ENCODE data around the gene ATRIP. TPM values are rescaled to one million over a fixed set of nuclear protein-coding genes. Genes with fewer than 3 reads are reported as not detected.
"Not testable (repeated sequence)": the region's sequence is repeated elsewhere in the genome, so short reads cannot be mapped to it uniquely, and the experiment has no call there.

Gene ATRIP
- total and polyA plus RNA-seq, 5 donors from 2014 or later = 9.6 to 14.7 (median 11.9) TPM

- Mint-ChIP-seq H3K4me3 (no peak overlapping the region), H3K27ac (peak overlapping the region in 1 of 3 donors; percentile 23), H3K27me3 (no peaks in the 10 kb centered on the region), H3K36me3 (peaks cover 32% of the 10 kb centered on the region), H3K9me3 (no peaks in the 10 kb centered on the region), H3K4me1 (peaks cover 0 to 2% (median 1%) of the 10 kb centered on the region in 4 donors)
- peaks cover 64% of the 10 kb centered on the region for H3K36me3 ChIP-seq (ENCODE audit: control insufficient read depth, insufficient read depth, low read length)
- no peak overlapping the region for H3K27ac ChIP-seq (ENCODE audit: insufficient read depth, low read length, poor library complexity, severe bottlenecking)
- H3K27me3 ChIP-seq (ENCODE audit: control insufficient read depth, insufficient read depth, low read length) = no peaks in the 10 kb centered on the region
- ATAC-seq (ENCODE audit: low read depth in 2 of 2) (no peak), DNase-seq (no peak)
- H3K9me3 ChIP-seq (ENCODE audit: control insufficient read depth in 2 of 2, low read length in 2 of 2) = no peaks in the 10 kb centered on the region
- no peak overlapping the region for H3K4me3 ChIP-seq (ENCODE audit: low read depth, low read length)
- no peaks in the 10 kb centered on the region for H3K4me1 ChIP-seq (ENCODE audit: control insufficient read depth, insufficient read depth, low read length, poor library complexity, severe bottlenecking)
These were observed 9.9 kb downstream of the ATRIP start for GRCh38 chr3:48456456-48456855.

- peaks cover 15% of the 10 kb centered on the region for H3K36me3 Mint-ChIP-seq
These were observed 12.8 kb downstream of the ATRIP start for GRCh38 chr3:48459331-48459730.

GRCh38 chr3:48459773-48460516, 13.4 kb downstream of the ATRIP start:
- no peak for ATAC-seq (ENCODE audit: low read depth in 2 of 2)
- no peaks in the 10 kb centered on the region for H3K27me3 ChIP-seq (ENCODE audit: control insufficient read depth, insufficient read depth, low read length)
- Mint-ChIP-seq H3K9me3 (no peaks in the 10 kb centered on the region), H3K27me3 (no peaks in the 10 kb centered on the region), H3K36me3 (peaks cover 10% of the 10 kb centered on the region), H3K27ac (no peak overlapping the region), H3K4me3 (no peak overlapping the region), H3K4me1 (peaks cover 0 to 2% (median 1%) of the 10 kb centered on the region in 4 donors)
- H3K9me3 ChIP-seq (ENCODE audit: control insufficient read depth in 2 of 2, low read length in 2 of 2) = no peaks in the 10 kb centered on the region
- H3K27ac ChIP-seq (ENCODE audit: insufficient read depth, low read length, poor library complexity, severe bottlenecking) = no peak overlapping the region
- no peaks in the 10 kb centered on the region for H3K4me1 ChIP-seq (ENCODE audit: control insufficient read depth, insufficient read depth, low read length, poor library complexity, severe bottlenecking)
- H3K4me3 ChIP-seq (ENCODE audit: low read depth, low read length) = no peak overlapping the region
- no peak for DNase-seq
- H3K36me3 ChIP-seq (ENCODE audit: control insufficient read depth, insufficient read depth, low read length) = peaks cover 46% of the 10 kb centered on the region

More at GRCh38 chr3:48459331-48459730, 12.8 kb downstream of the ATRIP start:
- ATAC-seq (ENCODE audit: low read depth in 2 of 2) (no peak), DNase-seq (no peak)
- no peaks in the 10 kb centered on the region for H3K9me3 Mint-ChIP-seq
- no peak overlapping the region for H3K27ac Mint-ChIP-seq
- no peak overlapping the region for H3K4me3 Mint-ChIP-seq
- Histone ChIP-seq H3K36me3 (ENCODE audit: control insufficient read depth, insufficient read depth, low read length) (peaks cover 46% of the 10 kb centered on the region), H3K27me3 (ENCODE audit: control insufficient read depth, insufficient read depth, low read length) (no peaks in the 10 kb centered on the region), H3K27ac (ENCODE audit: insufficient read depth, low read length, poor library complexity, severe bottlenecking) (no peak overlapping the region), H3K4me1 (ENCODE audit: control insufficient read depth, insufficient read depth, low read length, poor library complexity, severe bottlenecking) (no peaks in the 10 kb centered on the region), H3K4me3 (ENCODE audit: low read depth, low read length) (no peak overlapping the region), H3K9me3 (ENCODE audit: control insufficient read depth in 2 of 2, low read length in 2 of 2) (no peaks in the 10 kb centered on the region)
- peaks cover 0 to 2% (median 1%) of the 10 kb centered on the region in 4 donors for H3K4me1 Mint-ChIP-seq
- no peaks in the 10 kb centered on the region for H3K27me3 Mint-ChIP-seq

GRCh38 chr3:48460517-48460902, 14.0 kb downstream of the ATRIP start:
- H3K36me3 Mint-ChIP-seq = peaks cover 6% of the 10 kb centered on the region
- peaks cover 44% of the 10 kb centered on the region for H3K36me3 ChIP-seq (ENCODE audit: control insufficient read depth, insufficient read depth, low read length)

GRCh38 chr3:48461767-48462166, 15.2 kb downstream of the ATRIP start:
- not testable (repeated sequence) for H3K9me3 ChIP-seq (ENCODE audit: control insufficient read depth in 2 of 2, low read length in 2 of 2); H3K27me3 Mint-ChIP-seq; H3K4me3 ChIP-seq (ENCODE audit: low read depth, low read length); H3K27ac Mint-ChIP-seq; H3K36me3 Mint-ChIP-seq; DNase-seq; H3K27ac ChIP-seq (ENCODE audit: insufficient read depth, low read length, poor library complexity, severe bottlenecking); ATAC-seq (ENCODE audit: low read depth in 2 of 2); H3K4me3 Mint-ChIP-seq; H3K27me3 ChIP-seq (ENCODE audit: control insufficient read depth, insufficient read depth, low read length); H3K9me3 Mint-ChIP-seq
- Histone ChIP-seq H3K36me3 (ENCODE audit: control insufficient read depth, insufficient read depth, low read length) (peaks cover 38% of the 10 kb centered on the region), H3K4me1 (ENCODE audit: control insufficient read depth, insufficient read depth, low read length, poor library complexity, severe bottlenecking) (peaks cover 18% of the 10 kb centered on the region)
- H3K4me1 Mint-ChIP-seq = peaks cover 0 to 19% (median 9%) of the 10 kb centered on the region in 4 donors

More at GRCh38 chr3:48460517-48460902, 14.0 kb downstream of the ATRIP start:
- no peak for ATAC-seq (ENCODE audit: low read depth in 2 of 2)
- H3K27me3 Mint-ChIP-seq = no peaks in the 10 kb centered on the region
- H3K4me3 Mint-ChIP-seq = peak overlapping the region in 1 of 4 donors; percentile 85
- Histone ChIP-seq H3K4me1 (ENCODE audit: control insufficient read depth, insufficient read depth, low read length, poor library complexity, severe bottlenecking) (peaks cover 5% of the 10 kb centered on the region), H3K27me3 (ENCODE audit: control insufficient read depth, insufficient read depth, low read length) (no peaks in the 10 kb centered on the region), H3K27ac (ENCODE audit: insufficient read depth, low read length, poor library complexity, severe bottlenecking) (no peak overlapping the region), H3K4me3 (ENCODE audit: low read depth, low read length) (no peak overlapping the region), H3K9me3 (ENCODE audit: control insufficient read depth in 2 of 2, low read length in 2 of 2) (no peaks in the 10 kb centered on the region)
- no peak for DNase-seq
- H3K4me1 Mint-ChIP-seq = peaks cover 0 to 7% (median 3%) of the 10 kb centered on the region in 4 donors
- peak overlapping the region in 1 of 3 donors; percentile 85 for H3K27ac Mint-ChIP-seq
- H3K9me3 Mint-ChIP-seq = no peaks in the 10 kb centered on the region

- Mint-ChIP-seq H3K27ac (no peak overlapping the region), H3K4me3 (peak overlapping the region in 3 of 4 donors; percentile 36 to 95 (median 43)), H3K9me3 (no peaks in the 10 kb centered on the region), H3K27me3 (no peaks in the 10 kb centered on the region), H3K4me1 (peaks cover 0 to 38% (median 21%) of the 10 kb centered on the region in 4 donors), H3K36me3 (peaks cover 11% of the 10 kb centered on the region)
- DNase-seq (no peak), ATAC-seq (ENCODE audit: low read depth in 2 of 2) (no peak)
- H3K4me3 ChIP-seq (ENCODE audit: low read depth, low read length) = no peak overlapping the region
- peaks cover 37% of the 10 kb centered on the region for H3K4me1 ChIP-seq (ENCODE audit: control insufficient read depth, insufficient read depth, low read length, poor library complexity, severe bottlenecking)
- H3K36me3 ChIP-seq (ENCODE audit: control insufficient read depth, insufficient read depth, low read length) = peaks cover 45% of the 10 kb centered on the region
- H3K27me3 ChIP-seq (ENCODE audit: control insufficient read depth, insufficient read depth, low read length) = no peaks in the 10 kb centered on the region
- no peaks in the 10 kb centered on the region for H3K9me3 ChIP-seq (ENCODE audit: control insufficient read depth in 2 of 2, low read length in 2 of 2)
- H3K27ac ChIP-seq (ENCODE audit: insufficient read depth, low read length, poor library complexity, severe bottlenecking) = no peak overlapping the region
These were observed 17.2 kb downstream of the ATRIP start for GRCh38 chr3:48463703-48464102.

- Histone ChIP-seq H3K27ac (ENCODE audit: insufficient read depth, low read length, poor library complexity, severe bottlenecking) (peak overlapping the region; percentile 94), H3K36me3 (ENCODE audit: control insufficient read depth, insufficient read depth, low read length) (peaks cover 44% of the 10 kb centered on the region), H3K4me3 (ENCODE audit: low read depth, low read length) (no peak overlapping the region), H3K27me3 (ENCODE audit: control insufficient read depth, insufficient read depth, low read length) (no peaks in the 10 kb centered on the region), H3K4me1 (ENCODE audit: control insufficient read depth, insufficient read depth, low read length, poor library complexity, severe bottlenecking) (peaks cover 48% of the 10 kb centered on the region), H3K9me3 (ENCODE audit: control insufficient read depth in 2 of 2, low read length in 2 of 2) (no peaks in the 10 kb centered on the region)
- Mint-ChIP-seq H3K4me1 (peaks cover 0 to 49% (median 27%) of the 10 kb centered on the region in 4 donors), H3K27me3 (no peaks in the 10 kb centered on the region), H3K27ac (peak overlapping the region in 1 of 3 donors; percentile 90), H3K4me3 (peak overlapping the region in 3 of 4 donors; percentile 95 to 98 (median 95)), H3K36me3 (peaks cover 16% of the 10 kb centered on the region), H3K9me3 (no peaks in the 10 kb centered on the region)
- DNase-seq (no peak), ATAC-seq (ENCODE audit: low read depth in 2 of 2) (no peak)
These were observed 18.2 kb downstream of the ATRIP start for GRCh38 chr3:48464713-48465221.

GRCh38 chr3:48465237-48465530, 18.6 kb downstream of the ATRIP start:
- Histone ChIP-seq H3K36me3 (ENCODE audit: control insufficient read depth, insufficient read depth, low read length) (peaks cover 42% of the 10 kb centered on the region), H3K27ac (ENCODE audit: insufficient read depth, low read length, poor library complexity, severe bottlenecking) (peak overlapping the region; percentile 94), H3K9me3 (ENCODE audit: control insufficient read depth in 2 of 2, low read length in 2 of 2) (no peaks in the 10 kb centered on the region), H3K27me3 (ENCODE audit: control insufficient read depth, insufficient read depth, low read length) (no peaks in the 10 kb centered on the region), H3K4me3 (ENCODE audit: low read depth, low read length) (no peak overlapping the region), H3K4me1 (ENCODE audit: control insufficient read depth, insufficient read depth, low read length, poor library complexity, severe bottlenecking) (peaks cover 52% of the 10 kb centered on the region)
- H3K36me3 Mint-ChIP-seq = peaks cover 20% of the 10 kb centered on the region
- peaks cover 0 to 53% (median 30%) of the 10 kb centered on the region in 4 donors for H3K4me1 Mint-ChIP-seq
- H3K27ac Mint-ChIP-seq = peak overlapping the region; percentile 90 to 97 (median 96)
- no peaks in the 10 kb centered on the region for H3K27me3 Mint-ChIP-seq
- H3K4me3 Mint-ChIP-seq = peak overlapping the region; percentile 90 to 98 (median 95)
- DNase-seq (no peak), ATAC-seq (ENCODE audit: low read depth in 2 of 2) (no peak)
- H3K9me3 Mint-ChIP-seq = no peaks in the 10 kb centered on the region
